PC-9 (cell line): ENCODE measurements around the gene AHRR.

Experiments
- EZH2 ChIP-seq: fragments of 200-600 bp; sonication (generic); IDR thresholded peaks from 2 replicates; pipeline ENCODE4 v1.8.0; 2017; ENCODE audit warnings: antibody characterized with exemption, low read depth
- TF ChIP-seq, protein P1 (sequence below): fragments of 200-600 bp; sonication (generic); conservative IDR thresholded peaks from 2 replicates; pipeline ENCODE4 v1.6.1; 2017; ENCODE audit warnings: mixed run types, antibody characterized with exemption, mild to moderate bottlenecking, moderate library complexity

- TF ChIP-seq, protein P1, sequence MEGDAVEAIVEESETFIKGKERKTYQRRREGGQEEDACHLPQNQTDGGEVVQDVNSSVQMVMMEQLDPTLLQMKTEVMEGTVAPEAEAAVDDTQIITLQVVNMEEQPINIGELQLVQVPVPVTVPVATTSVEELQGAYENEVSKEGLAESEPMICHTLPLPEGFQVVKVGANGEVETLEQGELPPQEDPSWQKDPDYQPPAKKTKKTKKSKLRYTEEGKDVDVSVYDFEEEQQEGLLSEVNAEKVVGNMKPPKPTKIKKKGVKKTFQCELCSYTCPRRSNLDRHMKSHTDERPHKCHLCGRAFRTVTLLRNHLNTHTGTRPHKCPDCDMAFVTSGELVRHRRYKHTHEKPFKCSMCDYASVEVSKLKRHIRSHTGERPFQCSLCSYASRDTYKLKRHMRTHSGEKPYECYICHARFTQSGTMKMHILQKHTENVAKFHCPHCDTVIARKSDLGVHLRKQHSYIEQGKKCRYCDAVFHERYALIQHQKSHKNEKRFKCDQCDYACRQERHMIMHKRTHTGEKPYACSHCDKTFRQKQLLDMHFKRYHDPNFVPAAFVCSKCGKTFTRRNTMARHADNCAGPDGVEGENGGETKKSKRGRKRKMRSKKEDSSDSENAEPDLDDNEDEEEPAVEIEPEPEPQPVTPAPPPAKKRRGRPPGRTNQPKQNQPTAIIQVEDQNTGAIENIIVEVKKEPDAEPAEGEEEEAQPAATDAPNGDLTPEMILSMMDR = no peak
- no peak for TF ChIP-seq EZH2
These were observed 55.9 kb downstream of the AHRR start for GRCh38 chr5:377326-377981.
